NCI-H510A (cell line): ENCODE data around the gene GPD1.

Source experiments
- DNase-seq: peaks from one replicate; lab custom pipeline; 2025; lab: John Stamatoyannopoulos, UW

The GPD1 gene

DNA sequence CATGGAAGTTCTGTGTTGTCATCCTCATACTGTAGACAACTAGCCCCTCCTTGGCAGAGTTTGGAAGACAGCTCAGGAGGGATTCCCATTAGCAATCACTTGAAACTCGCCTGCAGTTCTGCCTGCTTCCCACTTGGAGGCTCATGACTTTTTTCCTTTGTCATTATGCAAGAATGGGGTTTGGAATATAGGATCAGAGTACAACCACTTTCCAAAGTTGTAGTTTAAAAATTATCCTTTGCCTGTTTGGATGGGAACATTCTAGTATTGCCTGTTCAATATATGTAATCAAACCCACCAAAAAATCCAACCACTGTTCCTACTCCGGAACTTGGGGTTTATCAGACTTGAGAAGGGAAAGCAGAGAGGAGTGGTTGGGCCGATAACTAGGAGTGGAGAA is 2.1 kb upstream of the GPD1 start:
- DNase-seq = no peak

DNA sequence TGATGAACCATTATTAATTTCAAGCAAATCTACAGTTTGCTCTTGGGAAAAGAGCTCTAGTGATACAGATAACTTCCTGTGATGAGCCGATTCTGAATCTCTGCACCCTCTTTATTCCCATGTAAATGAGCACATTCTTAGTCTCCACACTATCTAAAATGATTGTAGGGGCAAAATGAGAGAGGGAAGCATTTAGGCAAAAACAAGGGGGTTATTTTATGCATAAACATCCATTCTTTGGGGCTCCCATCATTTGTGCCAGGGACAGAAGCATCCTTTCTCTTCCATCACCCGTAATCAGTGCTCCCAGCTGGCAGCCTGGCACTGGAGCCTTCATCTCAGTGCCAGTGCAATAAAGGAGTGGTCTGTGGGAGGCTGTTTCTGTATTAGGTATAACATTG is 1.7 kb upstream of the GPD1 start:
- no peak for DNase-seq

DNA sequence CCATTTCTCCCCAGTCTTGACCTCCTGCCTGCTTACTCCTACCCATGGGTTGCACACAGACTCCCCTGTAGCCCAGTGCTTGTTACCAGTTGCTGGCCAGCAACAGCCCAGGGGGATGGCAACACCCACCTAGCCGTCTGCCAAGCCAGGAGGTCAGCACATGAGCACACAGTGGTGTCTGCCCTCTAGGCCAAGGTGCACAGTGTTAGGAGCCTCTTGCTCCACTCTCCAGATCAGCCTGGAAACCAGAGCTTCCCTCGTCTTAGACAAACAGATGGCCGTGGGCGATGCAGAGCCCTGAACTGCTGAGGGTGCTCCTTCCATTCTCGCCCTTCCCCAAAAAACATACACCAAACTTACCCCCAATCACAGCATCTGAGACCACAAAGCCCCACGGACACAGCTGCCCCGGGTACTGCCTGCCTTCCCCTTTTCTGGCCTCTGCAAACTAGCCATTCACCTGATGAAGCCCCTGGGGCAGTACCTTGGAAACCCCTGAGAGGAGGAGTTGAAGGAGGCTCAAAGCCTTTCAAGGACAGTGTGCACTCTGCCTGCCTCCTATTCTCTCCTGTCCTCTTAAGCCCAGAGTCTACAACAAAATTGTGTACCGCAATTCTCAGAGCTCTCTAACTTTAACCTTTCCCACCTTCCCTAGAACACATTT is 1.0 kb upstream of the GPD1 start:
- no peak for DNase-seq

GRCh38 chr12:50103351-50103750 is 457 bp upstream of the GPD1 start:
- no peak for DNase-seq

GRCh38 chr12:50104417-50105366 is 884 bp downstream of the GPD1 start:
- no peak for DNase-seq

DNA sequence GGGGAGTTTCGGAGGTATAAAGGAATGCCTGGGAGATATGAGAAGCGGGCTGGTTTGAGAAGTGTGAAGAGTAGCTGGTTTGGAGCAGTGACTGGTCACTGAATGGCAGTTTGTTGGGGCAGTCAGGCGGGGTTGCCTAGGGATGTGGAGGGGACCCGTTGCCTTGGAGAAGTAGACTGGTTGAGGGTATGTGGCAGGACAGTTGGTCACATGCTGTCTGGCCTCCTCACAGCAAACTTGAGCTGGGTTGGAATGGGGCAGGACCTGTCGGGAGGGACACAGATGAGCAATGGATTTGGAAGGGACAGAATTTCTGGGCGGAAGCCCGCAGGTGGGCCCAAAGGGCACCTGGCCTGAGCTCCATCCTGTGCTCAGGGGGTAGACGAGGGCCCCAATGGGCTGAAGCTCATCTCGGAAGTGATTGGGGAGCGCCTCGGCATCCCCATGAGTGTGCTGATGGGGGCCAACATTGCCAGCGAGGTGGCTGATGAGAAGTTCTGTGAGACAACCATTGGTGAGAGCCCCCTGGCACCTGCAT is 2.2 kb downstream of the GPD1 start:
- no peak for DNase-seq

DNA sequence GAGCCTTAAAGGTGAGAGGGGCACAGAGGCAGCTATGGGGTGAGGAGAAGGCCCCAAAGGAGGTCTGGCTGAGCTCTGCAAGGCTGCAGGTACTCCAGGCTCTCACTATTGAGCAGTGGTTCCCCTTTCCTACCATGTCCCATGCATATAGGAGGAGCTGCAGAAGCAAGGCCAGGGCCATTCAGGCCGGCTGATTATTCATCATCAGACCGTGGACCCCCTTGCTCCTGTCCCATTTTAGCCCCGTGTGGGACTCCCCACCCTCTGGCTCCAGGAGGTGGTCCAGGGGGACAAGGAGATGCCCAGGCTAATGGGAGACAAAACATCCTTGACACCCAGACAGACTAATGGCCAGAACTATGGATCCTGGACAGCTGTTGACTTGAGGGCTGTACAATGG is 3.1 kb downstream of the GPD1 start:
- DNase-seq = no peak

DNA sequence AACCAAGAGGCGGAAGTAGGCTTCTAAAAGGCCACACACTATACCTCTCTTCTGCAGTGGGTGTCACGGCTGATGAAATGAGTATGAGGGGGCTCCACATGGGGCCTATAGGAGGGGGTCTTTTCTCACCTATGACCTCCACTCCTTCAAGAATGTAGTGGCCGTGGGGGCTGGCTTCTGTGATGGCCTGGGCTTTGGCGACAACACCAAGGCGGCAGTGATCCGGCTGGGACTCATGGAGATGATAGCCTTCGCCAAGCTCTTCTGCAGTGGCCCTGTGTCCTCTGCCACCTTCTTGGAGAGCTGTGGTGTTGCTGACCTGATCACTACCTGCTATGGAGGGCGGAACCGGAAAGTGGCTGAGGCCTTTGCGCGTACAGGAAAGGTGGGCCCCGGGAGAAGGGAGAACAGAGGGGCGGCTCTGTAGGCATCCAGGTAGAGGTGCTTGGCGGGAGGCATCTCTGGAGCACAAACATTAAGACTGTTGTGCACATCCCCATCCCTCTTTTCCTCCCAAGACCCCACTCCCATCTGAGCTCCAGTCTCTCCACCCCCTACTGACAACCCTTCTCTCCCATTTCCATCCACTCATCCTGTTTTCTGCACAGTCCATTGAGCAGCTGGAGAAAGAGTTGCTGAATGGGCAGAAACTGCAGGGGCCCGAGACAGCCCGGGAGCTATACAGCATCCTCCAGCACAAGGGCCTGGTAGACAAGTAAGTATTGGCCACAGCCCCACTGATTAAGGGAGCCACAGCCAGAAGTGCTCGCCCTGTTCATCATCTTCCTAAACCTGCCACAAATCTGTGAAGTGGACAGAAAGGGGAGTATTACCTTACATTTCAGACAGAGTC is 3.8 kb downstream of the GPD1 start:
- DNase-seq = no peak

GRCh38 chr12:50109319-50109718 is 5.5 kb downstream of the GPD1 start:
- DNase-seq = no peak

- no peak for DNase-seq
Observed at GRCh38 chr12:50110127-50110761, 6.4 kb downstream of the GPD1 start.

- no peak for DNase-seq
Observed at GRCh38 chr12:50110762-50111351, 7.0 kb downstream of the GPD1 start.

- DNase-seq = no peak
Observed at GRCh38 chr12:50111395-50111692, 7.5 kb downstream of the GPD1 start.

GRCh38 chr12:50111693-50112455 is 8.1 kb downstream of the GPD1 start, which contains the start of gene COX14:
Gene COX14, plus strand, starts transcription at chr12:50112236. Its CDS starts 7,808 bp downstream, at chr12:50120044.
- DNase-seq = peak; percentile 97

DNA sequence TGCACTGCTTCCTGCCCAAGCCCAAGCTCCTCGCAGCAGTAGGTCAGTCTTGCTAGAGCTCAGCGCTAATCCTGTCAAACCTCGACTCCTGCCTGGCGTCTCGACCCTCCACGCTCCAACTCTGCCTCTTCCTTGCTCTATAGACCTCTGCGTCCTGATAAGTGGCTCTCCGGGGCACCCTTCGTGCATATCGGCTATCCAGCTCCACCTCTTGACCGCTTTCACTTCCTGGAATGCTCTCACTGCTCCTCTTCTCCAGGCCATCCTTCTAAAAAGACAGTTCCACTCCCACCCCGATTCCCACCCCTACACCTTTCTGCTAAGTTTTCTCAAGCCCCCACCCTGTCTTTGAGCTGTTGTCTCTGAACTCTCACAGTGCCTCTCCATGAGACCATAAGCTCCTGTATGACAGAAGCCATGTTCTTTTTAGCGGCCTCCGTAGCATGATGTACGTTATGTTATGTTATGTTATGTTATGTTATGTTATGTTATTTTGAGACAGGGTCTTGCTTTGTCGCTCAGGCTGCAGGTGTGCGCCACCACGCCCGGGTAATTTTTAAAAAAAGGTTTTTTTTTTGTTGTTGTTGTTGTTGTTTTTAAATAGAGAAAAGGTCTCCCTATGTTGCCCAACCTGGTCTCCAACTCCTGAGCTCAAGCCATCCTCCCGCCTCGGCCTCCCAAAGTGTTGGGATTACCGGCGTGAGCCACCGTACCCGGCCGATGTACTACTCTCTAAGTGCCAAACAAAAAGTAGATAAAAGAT is 8.8 kb downstream of the GPD1 start:
- DNase-seq = no peak

DNA sequence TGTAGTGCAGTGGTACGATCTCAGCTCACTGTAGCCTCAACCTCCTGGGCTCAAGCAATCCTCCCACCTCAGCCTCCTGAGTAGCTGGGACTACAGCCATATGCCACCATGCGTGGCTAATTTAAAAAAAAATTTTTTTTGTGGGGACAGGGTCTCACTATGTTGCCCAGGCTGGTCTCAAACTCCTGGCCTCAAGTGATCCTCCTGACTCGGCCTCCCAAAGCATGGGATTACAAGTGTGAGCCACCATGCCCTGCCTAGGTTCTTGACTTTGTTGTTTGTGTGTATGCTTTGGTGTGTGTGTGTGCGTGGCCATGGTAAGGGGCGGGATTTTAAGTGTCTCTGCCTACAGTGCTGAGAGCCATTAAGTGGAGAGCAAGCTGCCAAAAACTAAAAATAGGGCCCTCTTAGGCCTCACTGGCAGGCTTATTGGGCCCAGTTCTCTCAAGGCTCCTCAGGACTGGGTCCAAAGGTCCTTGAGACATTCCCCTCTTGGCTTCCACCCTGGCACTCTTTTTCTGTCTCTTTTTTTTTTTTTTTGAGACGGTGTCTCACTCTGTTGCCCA is 13.3 kb downstream of the GPD1 start:
- no peak for DNase-seq

- no peak for DNase-seq
Observed at GRCh38 chr12:50119387-50119786, 15.6 kb downstream of the GPD1 start.

DNA sequence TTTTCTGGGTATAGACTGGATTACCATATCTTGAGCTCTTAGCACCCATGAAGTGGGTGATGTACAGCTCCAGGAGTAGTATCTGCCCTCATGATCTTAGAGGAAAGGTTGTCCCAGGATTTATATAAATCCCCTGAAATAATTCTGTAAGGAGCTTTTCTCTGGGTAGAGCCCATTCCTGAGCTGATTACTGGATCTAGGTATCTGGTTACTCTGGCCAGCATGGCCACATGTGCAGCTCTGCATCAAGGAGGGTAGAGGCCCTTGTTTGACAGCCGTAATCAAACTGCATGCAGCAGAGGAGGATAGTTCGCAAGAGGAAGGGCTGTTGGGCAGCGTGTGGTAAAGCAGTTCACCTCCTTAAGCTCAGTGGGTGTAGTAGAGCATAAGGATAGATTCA is 16.7 kb downstream of the GPD1 start:
- DNase-seq = no peak

DNA sequence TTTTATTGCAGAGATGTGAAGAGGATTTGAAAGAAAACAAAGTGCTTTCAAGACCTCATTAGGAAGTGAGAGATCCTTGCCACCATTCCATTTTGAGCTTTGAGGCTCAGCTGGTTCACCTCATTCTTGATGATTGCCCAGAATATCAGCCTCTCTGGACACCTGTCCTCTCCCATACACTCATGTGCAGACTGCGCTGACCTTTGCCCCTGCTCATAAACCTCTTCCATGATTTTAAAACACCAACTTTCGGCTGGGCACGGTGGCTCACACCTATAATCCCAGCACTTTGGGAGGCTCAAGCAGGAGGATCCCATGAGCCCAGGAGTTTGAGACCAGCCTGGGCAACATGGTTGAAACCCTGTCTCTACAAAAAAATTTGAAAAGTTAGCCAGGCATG is 17.1 kb downstream of the GPD1 start:
- no peak for DNase-seq

DNA sequence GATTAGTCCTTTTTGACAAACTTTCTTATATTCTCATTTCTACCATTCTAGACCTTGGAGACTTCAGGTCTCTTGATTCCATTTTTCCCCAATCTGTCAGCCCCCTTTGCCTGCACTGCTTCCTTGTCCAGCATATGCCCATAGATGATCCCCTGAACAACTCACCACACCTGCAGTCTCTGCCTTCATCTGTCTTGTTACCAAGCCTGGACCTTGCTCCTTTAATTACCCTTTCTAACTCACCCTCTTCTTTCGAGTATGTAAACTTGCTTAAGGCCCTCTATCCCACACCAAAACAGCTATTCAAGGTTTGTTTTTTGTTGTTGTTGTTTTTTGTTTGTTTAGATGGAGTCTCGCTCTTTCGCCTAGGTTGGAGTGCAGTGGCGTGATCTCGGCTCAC is 17.8 kb downstream of the GPD1 start:
- DNase-seq = no peak

GRCh38 chr12:50123203-50123602 is 19.4 kb downstream of the GPD1 start:
- no peak for DNase-seq
